ENCODE data around the gene TAC4. TPM values are rescaled to one million over a fixed set of nuclear protein-coding genes. Genes with fewer than 3 reads are reported as not detected.

TAC4 gene
- total and polyA plus RNA-seq, 2 of the 13 experiments (the other 11 are each of a cell fraction or from before 2014, with no cell fraction given): not detected

GRCh38 chr17:49887086-49887743 is 39.3 kb upstream of the TAC4 start (continued):
- no peak for TF ChIP-seq ATF4 (CRISPR knock-in tag; IDR thresholded peaks at IDR 0.05)
- no peak for TF ChIP-seq PLRG1 (conservative IDR thresholded peaks at IDR 0.05)
- TF ChIP-seq ZSCAN5A (CRISPR knock-in tag; IDR thresholded peaks at IDR 0.05; ENCODE audit: borderline replicate concordance): no peak; the same call in 1 of the 2 replicates
- no peak for TF ChIP-seq ZNF629 (CRISPR knock-in tag; conservative IDR thresholded peaks at IDR 0.05)
- peak; percentile 15; the same call in 1 of the 2 replicates for TF ChIP-seq HIVEP1 (CRISPR knock-in tag; IDR thresholded peaks at IDR 0.05)
- TF ChIP-seq ZFP91 (CRISPR knock-in tag; IDR thresholded peaks at IDR 0.05; ENCODE audit: borderline replicate concordance): peak; percentile 89
- no peak for TF ChIP-seq RBFOX2 (IDR thresholded peaks at IDR 0.05; ENCODE audit: low read depth, low read length)
- TF ChIP-seq MTF2 (CRISPR knock-in tag; IDR thresholded peaks at IDR 0.05; ENCODE audit: borderline replicate concordance): peak; percentile 92
- no peak for TF ChIP-seq ZNF235 (CRISPR knock-in tag; IDR thresholded peaks at IDR 0.05; ENCODE audit: borderline replicate concordance)
- peak; percentile 55; the same call in 1 of the 2 replicates for TF ChIP-seq ZMAT3 (CRISPR knock-in tag; conservative IDR thresholded peaks at IDR 0.05)
- TF ChIP-seq ZSCAN29 (CRISPR knock-in tag; conservative IDR thresholded peaks at IDR 0.05): no peak
- no peak for TF ChIP-seq TCF7 (IDR thresholded peaks at IDR 0.05; ENCODE audit: low read depth)
- TF ChIP-seq TCF12 (IDR thresholded peaks at IDR 0.05): no peak
- 0 out of 2 replicates have a peak, but pooled peaks have one; percentile 76 for TF ChIP-seq TCF12 (CRISPR knock-in tag; IDR thresholded peaks at IDR 0.05)
- peak; percentile 91; the same call in 1 of the 2 replicates for TF ChIP-seq NCOA1 (CRISPR knock-in tag; IDR thresholded peaks at IDR 0.05)
- no peak for TF ChIP-seq TRIM22 (IDR thresholded peaks at IDR 0.05)
- peak; percentile 64; the same call in 1 of the 2 replicates for TF ChIP-seq ZNF609 (CRISPR knock-in tag; IDR thresholded peaks at IDR 0.05; ENCODE audit: borderline replicate concordance)
- no peak for TF ChIP-seq KLF9 (CRISPR knock-in tag; IDR thresholded peaks at IDR 0.05; ENCODE audit: low read depth)
- no peak; the same call in 1 of the 2 replicates for TF ChIP-seq ZNF766 (CRISPR knock-in tag; IDR thresholded peaks at IDR 0.05; ENCODE audit: borderline replicate concordance)
- TF ChIP-seq CBX5 (CRISPR knock-in tag; IDR thresholded peaks at IDR 0.05; ENCODE audit: borderline replicate concordance): no peak

All from HepG2 (cell line).